SJCRH30 (cell line): ENCODE measurements around the gene MEGF11. TPM values are rescaled to one million over a fixed set of nuclear protein-coding genes. Genes with fewer than 3 reads are reported as not detected.
A peak's percentile ranks its signal among the peaks of the same experiment; 100 is the strongest.
"Not testable (repeated sequence)": the region's sequence is repeated elsewhere in the genome, so short reads cannot be mapped to it uniquely, and the experiment has no call there.

Experiments
- DNase-seq, 2 experiments: peaks; one replicate each; pipeline ENCODE4 v3.0.0-alpha.2; 2015 to 2020
- H3K27ac ChIP-seq: fragments of 250-450 bp; sonication (Bioruptor Pico); 2 replicates; pipeline ENCODE4 v1.5.1; 2020; ENCODE audit warnings: mild to moderate bottlenecking, moderate library complexity
- H3K27me3 ChIP-seq: fragments of 250-450 bp; sonication (Bioruptor Pico); 2 replicates; pipeline ENCODE4 v1.5.1; 2020; ENCODE audit warnings: mild to moderate bottlenecking, moderate library complexity
- H3K36me3 ChIP-seq: fragments of 250-450 bp; sonication (Bioruptor Pico); 2 replicates; pipeline ENCODE4 v1.5.1; 2020; ENCODE audit warnings: mild to moderate bottlenecking, moderate library complexity
- H3K4me1 ChIP-seq: fragments of 250-450 bp; sonication (Bioruptor Pico); 2 replicates; pipeline ENCODE4 v1.5.1; 2020; ENCODE audit warnings: mild to moderate bottlenecking, moderate library complexity
- H3K4me3 ChIP-seq: fragments of 250-450 bp; sonication (Bioruptor Pico); 2 replicates; pipeline ENCODE4 v1.5.1; 2020; ENCODE audit warnings: mild to moderate bottlenecking, moderate library complexity
- H3K9me3 ChIP-seq: fragments of 250-450 bp; sonication (Bioruptor Pico); replicated peaks from 2 replicates; pipeline ENCODE4 v1.5.1; 2020; ENCODE audit warnings: mild to moderate bottlenecking, moderate library complexity
- total RNA-seq: library from RNA; depleted of rRNA; stranded (reverse); fragments of >200 nt; shearing (Covaris generic); gene quantifications from 2 replicates; pipeline ENCODE4 v1.2.3, GENCODE V29; 2014

Gene MEGF11
- total RNA-seq, 1 experiment from 2014 or later: 8.7 TPM

DNA sequence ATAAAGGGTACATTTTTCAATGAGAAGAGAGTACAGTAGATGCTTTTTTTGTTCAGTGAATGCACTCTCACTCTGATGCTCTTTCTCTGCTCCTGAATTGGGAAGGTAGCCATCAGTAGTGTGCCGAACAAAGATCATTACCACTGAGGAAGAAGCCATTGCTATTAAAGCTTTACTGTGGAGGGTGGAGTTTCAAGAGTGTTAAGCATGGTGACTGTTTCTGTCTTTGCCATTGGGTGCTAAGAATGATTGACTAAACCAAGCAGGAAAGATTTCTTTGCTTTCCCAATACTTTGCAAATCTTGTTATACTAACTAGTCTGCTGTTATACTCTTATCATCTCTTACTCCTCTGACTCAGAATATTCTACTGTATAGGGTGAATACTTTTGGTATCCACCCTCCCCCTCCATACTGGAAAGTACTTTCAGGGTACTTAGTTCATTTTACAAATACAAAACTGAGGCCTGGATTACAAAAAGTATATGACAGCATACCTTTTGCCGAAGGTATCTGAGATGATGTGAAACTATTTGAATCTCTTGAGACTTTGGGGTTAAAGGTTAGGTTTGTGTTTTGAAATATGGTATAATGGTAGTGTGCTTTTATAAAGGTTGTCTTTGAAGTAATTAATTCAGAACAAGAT, 382.5 kb downstream of the MEGF11 start:
- no peaks in the 10 kb centered on the region for H3K9me3 ChIP-seq
- H3K36me3 ChIP-seq: 0 out of 2 replicates have a peak, but pooled peaks cover 2% of the 10 kb centered on the region
- H3K27me3 ChIP-seq: no peaks in the 10 kb centered on the region
- DNase-seq: peak in 1 of 2 experiments; percentile 41
- peak overlapping the region; percentile 85 for H3K4me3 ChIP-seq
- H3K27ac ChIP-seq: no peak overlapping the region
- H3K4me1 ChIP-seq: no peaks in the 10 kb centered on the region

DNA sequence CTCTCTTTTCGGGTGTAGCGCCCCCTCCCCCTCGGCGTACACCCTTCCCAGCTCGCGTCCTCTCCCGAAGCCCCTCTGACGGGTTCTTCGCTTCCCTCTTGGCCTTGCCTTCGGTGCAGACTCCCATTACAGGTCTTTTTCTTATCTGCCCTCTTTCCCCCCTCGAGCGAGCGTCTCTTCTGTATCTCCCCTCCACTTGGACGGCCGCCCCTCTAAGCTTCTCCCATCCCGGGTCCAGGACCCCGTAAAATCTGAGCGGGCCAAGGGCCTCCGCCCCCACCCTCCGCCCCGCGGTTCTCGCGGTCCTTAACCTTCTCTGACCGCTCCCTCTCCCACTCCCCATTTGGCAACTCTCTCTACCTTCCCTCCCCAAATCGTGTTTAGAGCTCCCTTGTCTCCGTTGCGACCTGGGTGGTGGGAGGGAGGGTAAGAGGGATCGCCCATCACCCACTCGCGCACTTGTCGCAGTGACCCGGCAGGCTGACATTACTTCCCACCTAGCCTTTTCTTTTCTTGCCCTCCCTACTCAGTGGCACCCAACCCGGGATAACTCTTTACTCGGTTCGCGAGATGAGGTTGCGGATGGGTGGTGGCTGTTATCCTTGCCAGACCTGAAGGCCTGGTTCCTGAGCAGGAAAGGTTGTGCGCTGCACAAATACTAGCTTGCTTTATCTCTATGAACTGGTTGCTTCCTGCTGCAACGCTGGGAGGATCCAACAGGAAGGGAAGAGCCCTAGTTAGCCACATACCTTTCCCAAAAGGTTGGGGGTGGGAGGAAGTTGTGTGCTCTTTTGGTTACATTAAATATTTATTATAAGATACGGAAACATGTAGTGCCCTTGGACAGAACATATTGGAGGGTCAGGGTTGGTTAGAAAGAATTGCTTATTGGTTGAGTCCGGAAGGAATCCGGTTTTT, 383.3 kb downstream of the MEGF11 start:
- H3K36me3 ChIP-seq: no peaks in the 10 kb centered on the region
- DNase-seq: peak; percentile 22 to 51
- no peaks in the 10 kb centered on the region for H3K4me1 ChIP-seq
- peak overlapping the region; percentile 85 for H3K4me3 ChIP-seq
- no peaks in the 10 kb centered on the region for H3K27me3 ChIP-seq
- no peaks in the 10 kb centered on the region for H3K9me3 ChIP-seq
- H3K27ac ChIP-seq: peak overlapping the region; percentile 83

DNA sequence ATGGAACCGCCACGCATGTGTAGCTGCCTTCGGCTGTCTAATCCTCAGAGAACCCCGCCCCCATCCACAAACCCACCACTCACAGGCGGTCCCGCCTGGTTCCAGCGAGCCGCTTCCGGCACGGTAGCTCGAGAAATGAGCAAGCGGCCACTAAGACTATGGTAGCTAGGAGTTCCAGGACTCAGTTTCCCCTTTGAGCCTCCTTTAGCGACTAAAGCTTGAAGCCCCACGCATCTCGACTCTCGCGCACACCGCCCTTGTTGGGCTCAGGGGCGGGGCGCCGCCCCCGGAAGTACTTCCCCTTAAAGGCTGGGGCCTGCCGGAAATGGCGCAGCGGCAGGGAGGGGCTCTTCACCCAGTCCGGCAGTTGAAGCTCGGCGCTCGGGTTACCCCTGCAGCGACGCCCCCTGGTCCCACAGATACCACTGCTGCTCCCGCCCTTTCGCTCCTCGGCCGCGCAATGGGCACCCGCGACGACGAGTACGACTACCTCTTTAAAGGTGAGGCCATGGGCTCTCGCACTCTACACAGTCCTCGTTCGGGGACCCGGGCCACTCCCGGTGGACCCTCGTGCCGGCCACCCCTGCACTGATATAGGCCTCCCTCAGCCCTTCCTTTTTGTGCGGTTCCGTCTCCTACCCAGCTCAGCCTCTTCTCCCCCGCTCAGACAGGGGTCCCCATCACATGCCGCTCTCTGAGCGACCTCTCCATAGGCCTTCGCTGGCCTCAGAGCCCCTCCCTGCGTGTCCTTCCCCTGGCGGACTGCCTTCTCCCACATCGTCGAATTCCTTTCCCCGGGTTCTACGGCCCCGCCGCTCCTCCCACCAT, 384.2 kb downstream of the MEGF11 start, which contains the start of gene RAB11A:
TSS of gene RAB11A (plus strand) at position 366 of the 828 bp plus-strand sequence. CDS start at position 461, 95 bp downstream.
- Histone ChIP-seq H3K27ac (peak within 1 kb of the TSS; percentile 83), H3K36me3 (no peaks in the 10 kb centered on the region), H3K9me3 (no peaks in the 10 kb centered on the region), H3K4me1 (no peaks in the 10 kb centered on the region), H3K27me3 (no peaks in the 10 kb centered on the region), H3K4me3 (peak within 1 kb of the TSS; percentile 85)
- DNase-seq: peak; percentile 98

DNA sequence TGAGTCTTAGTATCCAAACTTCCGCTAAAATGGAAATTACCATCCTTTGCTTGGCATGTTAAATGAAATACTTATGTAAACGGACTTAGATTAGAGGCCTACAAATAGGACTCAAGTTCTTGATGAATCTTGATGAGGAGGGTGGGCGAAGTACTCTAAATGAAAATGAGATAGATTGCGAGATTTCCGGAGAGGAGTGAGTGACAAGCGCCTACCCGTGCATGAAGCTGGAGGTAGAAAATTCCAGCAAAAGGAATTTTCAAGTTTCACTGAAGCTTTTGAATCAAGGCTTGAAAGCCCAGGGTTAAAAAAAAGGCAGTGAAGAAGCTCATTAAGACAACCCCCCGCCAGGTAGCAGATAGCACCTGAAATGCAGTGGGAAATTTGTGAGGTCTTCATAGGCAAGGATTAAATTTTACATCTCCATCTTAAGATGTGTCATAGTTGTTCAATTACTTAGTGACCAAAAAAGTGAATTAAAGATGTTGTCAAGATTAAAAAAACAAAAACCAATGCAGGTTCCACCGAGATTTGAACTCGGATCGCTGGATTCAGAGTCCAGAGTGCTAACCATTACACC, 384.9 kb downstream of the MEGF11 start:
- no peak for DNase-seq
- peak overlapping the region; percentile 83 for H3K27ac ChIP-seq
- H3K27me3 ChIP-seq: no peaks in the 10 kb centered on the region

DNA sequence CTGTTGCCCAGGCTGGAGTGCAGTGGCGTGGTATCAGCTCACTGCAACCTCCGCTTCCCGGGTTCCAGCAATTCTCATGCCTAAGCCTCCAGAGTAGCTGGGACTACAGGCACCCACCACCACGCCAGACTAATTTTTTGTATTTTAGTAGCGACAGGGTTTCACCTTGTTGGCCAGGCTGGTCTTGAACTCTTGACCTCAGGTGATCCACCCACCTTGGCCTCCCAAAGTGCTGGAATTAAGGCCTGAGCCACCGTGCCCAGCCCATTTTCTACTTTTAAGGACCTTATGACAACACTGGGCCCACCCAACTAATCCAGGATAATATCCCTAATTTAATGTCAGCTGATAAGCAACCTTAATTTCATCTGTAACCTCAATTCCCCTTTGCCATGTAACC, 385.6 kb downstream of the MEGF11 start:
- H3K9me3 ChIP-seq, DNase-seq, H3K4me3 ChIP-seq, H3K27ac ChIP-seq, H3K36me3 ChIP-seq, H3K4me1 ChIP-seq, H3K27me3 ChIP-seq: not testable (repeated sequence)

More for the DNA sequence above, 384.9 kb downstream of the MEGF11 start:
- H3K9me3 ChIP-seq: no peaks in the 10 kb centered on the region
- H3K4me3 ChIP-seq: peak overlapping the region; percentile 85
- H3K4me1 ChIP-seq: no peaks in the 10 kb centered on the region
- H3K36me3 ChIP-seq: no peaks in the 10 kb centered on the region

DNA sequence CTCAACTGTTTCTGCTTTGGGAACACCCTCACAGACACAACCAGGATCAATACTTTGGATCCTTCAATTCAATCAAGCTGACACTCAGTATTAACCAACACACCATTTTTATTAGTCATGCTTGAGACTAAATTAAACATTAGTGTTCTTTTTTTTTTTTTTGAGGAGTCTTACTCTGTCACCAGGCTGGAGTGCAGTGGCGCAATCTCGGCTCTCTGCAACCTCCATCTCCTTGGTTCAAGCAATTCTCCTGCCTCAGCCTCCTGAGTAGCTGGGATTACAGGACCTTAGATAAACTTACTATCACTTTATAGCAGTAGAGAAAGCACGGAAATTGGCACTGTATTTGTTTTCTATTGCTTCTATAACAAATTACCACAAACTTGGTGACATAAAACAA, 386.3 kb downstream of the MEGF11 start:
- no peak for DNase-seq
- no peak overlapping the region for H3K27ac ChIP-seq
- no peaks in the 10 kb centered on the region for H3K27me3 ChIP-seq
- H3K9me3 ChIP-seq: no peaks in the 10 kb centered on the region
- H3K36me3 ChIP-seq: no peaks in the 10 kb centered on the region
- no peak overlapping the region for H3K4me3 ChIP-seq
- H3K4me1 ChIP-seq: no peaks in the 10 kb centered on the region

DNA sequence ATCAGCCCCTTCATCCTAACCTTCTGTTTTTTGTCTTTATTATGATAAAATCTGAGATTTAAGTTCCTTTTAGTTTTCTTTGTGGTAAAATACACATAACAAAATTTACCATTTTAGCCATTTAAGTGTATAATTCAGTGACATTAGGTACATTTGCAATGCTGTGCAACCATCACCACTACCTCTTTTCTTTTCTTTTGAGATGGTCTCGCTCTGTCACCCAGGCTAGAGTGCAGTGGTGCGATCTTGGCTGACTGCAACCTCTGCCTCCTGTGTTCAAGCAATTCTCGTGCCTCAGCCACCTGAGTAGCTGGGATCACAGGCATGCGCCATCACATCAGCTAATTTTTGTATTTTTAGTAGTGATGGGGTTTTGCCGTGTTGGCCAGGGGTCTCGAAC, 390.4 kb downstream of the MEGF11 start:
- Histone ChIP-seq H3K27me3 (no peaks in the 10 kb centered on the region), H3K4me3 (no peak overlapping the region), H3K4me1 (no peaks in the 10 kb centered on the region), H3K27ac (no peak overlapping the region), H3K9me3 (no peaks in the 10 kb centered on the region), H3K36me3 (no peaks in the 10 kb centered on the region)
- DNase-seq: no peak

DNA sequence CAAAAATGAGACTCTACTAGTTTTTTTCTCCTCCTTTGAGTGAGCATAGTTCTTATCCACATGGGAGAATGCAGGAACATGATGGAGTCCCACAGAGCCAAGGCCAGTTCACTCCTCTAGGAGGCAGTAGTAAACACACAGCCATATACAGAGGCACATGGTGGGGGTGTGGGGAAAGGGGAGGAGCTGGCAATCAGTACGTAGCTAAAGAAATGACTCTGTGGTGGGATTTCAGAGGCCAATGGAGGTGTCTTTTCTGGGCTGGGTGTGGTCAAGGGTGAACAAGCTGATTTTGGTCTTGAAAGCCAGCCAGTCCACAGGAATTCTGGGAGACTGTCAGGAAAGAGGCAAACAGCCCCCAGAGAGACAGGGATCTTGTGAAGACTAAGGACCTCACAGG, 390.9 kb downstream of the MEGF11 start:
- Histone ChIP-seq H3K9me3 (no peaks in the 10 kb centered on the region), H3K36me3 (no peaks in the 10 kb centered on the region), H3K4me3 (no peak overlapping the region), H3K27ac (no peak overlapping the region), H3K27me3 (no peaks in the 10 kb centered on the region), H3K4me1 (no peaks in the 10 kb centered on the region)
- peak; percentile 88 to 94 for DNase-seq

DNA sequence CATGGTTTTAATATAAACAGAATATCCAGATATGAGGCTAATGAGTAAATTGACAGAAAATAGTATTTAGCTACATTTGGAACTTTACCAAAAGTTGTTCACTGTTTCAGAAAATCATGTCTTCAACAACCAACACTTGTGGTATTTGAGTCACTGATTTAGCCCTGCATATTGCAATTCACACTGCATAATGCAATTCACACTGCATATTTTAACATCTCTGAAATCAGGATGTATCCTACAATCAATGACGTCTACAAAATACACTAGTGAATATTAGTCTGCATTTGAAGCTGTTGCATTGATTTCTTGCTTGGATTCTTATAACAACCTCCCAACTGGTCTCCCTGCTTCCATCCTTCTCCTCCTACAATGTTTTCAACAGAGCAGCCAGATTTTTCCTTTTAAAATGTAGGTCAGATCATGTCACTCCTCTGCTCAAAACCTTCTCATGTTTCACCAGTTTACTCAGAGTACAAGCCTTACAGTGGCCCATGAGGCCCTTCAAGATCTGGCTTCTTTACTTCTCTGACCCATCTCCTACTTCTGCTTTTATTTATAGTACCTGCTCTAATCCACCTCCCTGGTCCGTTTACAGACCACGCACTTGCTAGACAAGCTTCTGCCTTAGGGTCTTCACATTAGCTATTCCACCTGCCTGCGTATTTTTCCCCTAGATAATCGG, 395.7 kb downstream of the MEGF11 start:
- Histone ChIP-seq H3K4me3 (no peak overlapping the region), H3K27ac (no peak overlapping the region), H3K36me3 (no peaks in the 10 kb centered on the region), H3K27me3 (no peaks in the 10 kb centered on the region), H3K9me3 (no peaks in the 10 kb centered on the region), H3K4me1 (no peaks in the 10 kb centered on the region)
- DNase-seq: no peak

DNA sequence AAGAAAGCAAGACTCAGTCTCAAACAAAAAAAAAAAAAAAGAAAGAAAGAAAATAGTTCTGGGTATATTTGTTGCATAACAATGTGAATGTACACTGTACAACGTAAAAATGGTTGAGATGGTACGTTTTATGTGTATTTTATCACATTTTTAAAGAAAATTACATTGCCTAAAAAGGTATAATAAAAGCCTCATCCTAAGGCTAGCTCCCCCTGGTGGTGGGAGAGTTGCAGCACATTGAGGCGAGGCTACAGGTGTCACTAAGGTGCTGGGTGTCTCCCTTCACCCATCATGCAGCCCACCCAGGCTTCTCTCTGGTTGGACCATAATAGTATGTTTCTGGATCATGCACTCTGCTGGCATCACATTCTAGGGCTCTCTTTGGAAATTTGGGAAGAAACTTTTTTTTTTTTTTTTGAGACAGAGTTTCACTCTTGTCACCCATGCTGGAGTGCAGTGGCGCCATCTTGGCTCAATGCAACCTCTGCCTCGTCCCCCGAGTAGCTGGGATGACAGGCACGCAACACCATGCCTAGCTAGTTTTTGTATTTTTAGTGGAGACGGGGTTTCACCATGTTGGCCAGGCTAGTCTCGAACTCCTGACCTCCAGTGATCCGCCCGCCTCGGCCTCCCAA, 396.6 kb downstream of the MEGF11 start:
- Histone ChIP-seq H3K9me3 (no peaks in the 10 kb centered on the region), H3K4me3 (no peak overlapping the region), H3K4me1 (no peaks in the 10 kb centered on the region), H3K36me3 (no peaks in the 10 kb centered on the region), H3K27ac (no peak overlapping the region), H3K27me3 (no peaks in the 10 kb centered on the region)
- DNase-seq: peak; percentile 67 to 80

DNA sequence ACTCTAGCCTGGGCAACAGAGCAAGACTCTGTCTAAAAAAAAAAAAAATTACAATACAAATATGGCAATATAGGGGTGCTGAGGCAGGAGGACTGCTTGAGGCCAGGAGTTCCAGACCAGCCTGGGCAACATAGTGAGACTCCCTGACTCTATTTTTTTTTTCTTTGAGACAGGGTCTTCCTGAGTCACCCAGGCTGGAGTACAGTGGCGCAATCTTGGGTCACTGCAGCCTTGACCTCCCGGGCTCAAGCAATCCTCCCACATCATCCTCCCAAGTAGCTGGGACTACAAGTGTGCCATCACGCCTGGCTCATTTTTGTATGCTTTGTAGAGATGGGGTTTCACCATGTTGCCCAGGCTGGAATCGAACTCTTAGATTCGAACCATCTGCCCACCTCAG, 401.6 kb downstream of the MEGF11 start:
- no peak overlapping the region for H3K27ac ChIP-seq
- H3K4me3 ChIP-seq: no peak overlapping the region
- no peaks in the 10 kb centered on the region for H3K36me3 ChIP-seq
- no peaks in the 10 kb centered on the region for H3K4me1 ChIP-seq
- no peaks in the 10 kb centered on the region for H3K27me3 ChIP-seq
- H3K9me3 ChIP-seq: no peaks in the 10 kb centered on the region
- no peak for DNase-seq

DNA sequence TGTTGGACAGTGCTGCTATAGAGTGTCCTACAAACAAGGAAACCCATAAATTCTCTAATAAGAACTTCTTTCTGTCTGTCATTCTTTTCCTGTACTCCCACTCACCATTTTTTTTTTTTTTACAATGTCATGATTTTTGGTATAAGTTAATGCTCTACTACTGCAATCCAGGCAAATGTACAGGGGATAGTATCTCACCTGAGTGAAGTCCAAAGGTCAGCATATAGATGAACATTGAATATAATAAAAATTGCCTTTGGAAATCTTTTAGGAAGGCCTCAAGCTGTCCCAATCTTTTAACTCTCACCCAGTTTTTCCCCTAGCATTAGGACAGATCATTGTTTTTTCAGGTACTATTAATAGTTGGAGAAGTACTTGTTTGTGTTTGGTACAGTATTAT, 405.6 kb downstream of the MEGF11 start:
- DNase-seq: no peak
- Histone ChIP-seq H3K9me3 (peaks cover 4% of the 10 kb centered on the region; the same call in 1 of the 2 replicates), H3K4me1 (no peaks in the 10 kb centered on the region), H3K36me3 (no peaks in the 10 kb centered on the region), H3K27me3 (no peaks in the 10 kb centered on the region), H3K4me3 (no peak overlapping the region), H3K27ac (no peak overlapping the region)

DNA sequence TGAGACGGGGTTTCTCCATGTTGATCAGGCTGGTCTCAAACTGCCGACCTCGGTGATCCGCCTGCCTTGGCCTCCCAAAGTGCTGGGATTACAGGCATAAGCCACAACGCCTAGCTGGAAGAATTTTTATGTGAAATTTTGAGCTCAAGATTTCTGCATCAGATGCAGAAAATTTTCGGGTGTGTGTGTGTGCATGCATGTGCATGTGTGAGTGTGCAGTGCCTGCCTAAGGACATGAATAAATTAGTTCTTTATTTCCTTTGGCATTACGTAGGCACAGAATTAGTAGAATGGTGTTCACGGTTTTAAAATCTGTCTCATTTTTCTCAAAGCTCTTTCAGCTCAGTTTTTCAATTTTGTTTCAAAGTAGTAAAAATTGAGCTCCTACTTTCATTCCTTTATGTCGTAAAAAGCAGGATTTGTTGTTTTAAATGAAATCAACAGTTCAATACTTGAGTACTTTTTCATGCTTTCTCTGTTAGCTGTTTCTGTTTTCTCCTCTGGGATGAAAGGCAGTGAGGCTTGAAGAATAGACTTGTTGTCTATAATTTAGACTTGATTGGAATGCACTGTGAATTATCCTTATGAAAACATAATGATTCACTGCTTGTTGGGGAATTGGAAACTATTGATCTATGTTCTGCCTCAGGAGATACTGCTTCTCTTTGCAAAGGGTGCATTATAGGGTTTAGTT, 407.6 kb downstream of the MEGF11 start:
- Histone ChIP-seq H3K27ac (no peak overlapping the region), H3K4me1 (no peaks in the 10 kb centered on the region; the same call in 1 of the 2 replicates), H3K27me3 (no peaks in the 10 kb centered on the region), H3K36me3 (no peaks in the 10 kb centered on the region), H3K4me3 (no peak overlapping the region), H3K9me3 (peaks cover 4% of the 10 kb centered on the region; the same call in 1 of the 2 replicates)
- DNase-seq: no peak
